HCT116 (cell line): Measurements from ENCODE around the gene CRMP1. TPM values are rescaled to one million over a fixed set of nuclear protein-coding genes. Genes with fewer than 3 reads are reported as not detected.

Experiments
- ATAC-seq: fragments of 200-7000 bp; cut with Tn5 transposase; 2 replicates; pipeline ENCODE4 v1.9.1; 2020; ENCODE audit warnings: mild to moderate bottlenecking, moderate library complexity
- BruUV-seq: library from RNA; stranded (reverse); fragments of 400-500 nt; replicated peaks from 2 replicates; lab custom pipeline; 2021; lab: Mats Ljungman, UMichigan
- CTCF ChIA-PET: fragments of 300-600 bp; sonication (Branson Sonifier 250); formaldehyde crosslinking; loops from one replicate; lab custom pipeline; 2021; ENCODE audit warnings: antibody characterized with exemption; lab: Charles Lee
- POLR2A ChIA-PET: fragments of 300-600, 350-600 bp; sonication (Branson Sonifier 250); formaldehyde crosslinking; loops from one replicate; lab custom pipeline; 2021; ENCODE audit warnings: antibody characterized with exemption; lab: Charles Lee
- RAD21 ChIA-PET, 2 experiments: fragments of 300-600 bp; sonication (Branson Sonifier 250); formaldehyde crosslinking; loops; one replicate each; lab custom pipeline; 2023; ENCODE audit warnings: low total read pairs in 2 of 2; ENCODE audit not compliant: uncharacterized antibody in 2 of 2, unreplicated experiment in 2 of 2, low non-redundant PET in 1 of 2; lab: Charles Lee
- DNase-seq: peaks from one replicate; pipeline ENCODE4 v3.0.0-alpha.2; 2010; ENCODE audit warnings: low read depth, low spot score
- H2AFZ ChIP-seq: fragments of 200-600 bp; shearing (Covaris generic), sonication (generic); 2 replicates; pipeline ENCODE4 v1.6.1; 2017; ENCODE audit warnings: low read depth, mixed run types, mixed read lengths, antibody characterized with exemption, low read length; ENCODE audit not compliant: poor library complexity, severe bottlenecking
- H3K27ac ChIP-seq: 2 replicates; pipeline ENCODE4 v1.5.1; 2012; ENCODE audit warnings: low read depth, low read length
- H3K27me3 ChIP-seq: fragments of 200-600 bp; sonication (generic); 2 replicates; pipeline ENCODE4 v1.6.1; 2016; ENCODE audit warnings: mixed run types, low read length, mixed read lengths; ENCODE audit not compliant: insufficient read depth
- H3K36me3 ChIP-seq, 2 experiments: fragments of 200-500 bp in 1 of 2; fragments of 200-600 bp in 1 of 2; sonication (Bioruptor generic) in 1 of 2; sonication (generic) in 1 of 2; 2 replicates each; pipeline versions ENCODE4 v1.5.1 to v1.6.1; 2014 to 2016; ENCODE audit warnings: low read length in 2 of 2, inconsistent platforms in 1 of 2, mixed read lengths in 1 of 2, mixed run types in 1 of 2; ENCODE audit not compliant: insufficient read depth in 2 of 2, control insufficient read depth in 1 of 2
- H3K4me1 ChIP-seq, 2 experiments: fragments of 200-600 bp in 1 of 2; sonication (generic) in 1 of 2; 2 replicates each; pipeline versions ENCODE4 v1.5.1 to v1.6.1; 2012 to 2017; ENCODE audit warnings: low read length in 2 of 2, inconsistent platforms in 1 of 2, mild to moderate bottlenecking in 1 of 2, mixed read lengths in 1 of 2, mixed run types in 1 of 2, moderate library complexity in 1 of 2; ENCODE audit not compliant: insufficient read depth in 2 of 2, control insufficient read depth in 1 of 2
- H3K4me2 ChIP-seq: fragments of 200-600 bp; sonication (generic); 2 replicates; pipeline ENCODE4 v1.6.1; 2017; ENCODE audit warnings: mixed run types, low read length, mixed read lengths
- H3K4me3 ChIP-seq, 2 experiments: fragments of 200-600 bp in 1 of 2; sonication (generic) in 1 of 2; replicated peaks in 1 of 2; 2 replicates each; pipeline ENCODE4 v1.5.1; 2011 to 2016; ENCODE audit warnings: low read length in 2 of 2, control low read depth in 1 of 2, low read depth in 1 of 2, mild to moderate bottlenecking in 1 of 2, mixed read lengths in 1 of 2, mixed run types in 1 of 2
- H3K79me2 ChIP-seq: fragments of 200-600 bp; sonication (generic); 2 replicates; pipeline ENCODE4 v1.6.1; 2017; ENCODE audit warnings: mild to moderate bottlenecking, mixed run types, low read length, moderate library complexity, mixed read lengths; ENCODE audit not compliant: insufficient read depth
- H3K9ac ChIP-seq: fragments of 200-600 bp; sonication (generic); 2 replicates; pipeline ENCODE4 v1.6.1; 2016; ENCODE audit warnings: low read length, mixed read lengths
- H3K9me2 ChIP-seq: fragments of 200-600 bp; sonication (generic), shearing (Covaris generic); 2 replicates; pipeline ENCODE4 v1.6.1; 2017; ENCODE audit warnings: mixed run types, mild to moderate bottlenecking, moderate library complexity; ENCODE audit not compliant: insufficient read depth
- H3K9me3 ChIP-seq, 2 experiments: fragments of 200-500 bp in 1 of 2; fragments of 200-600 bp in 1 of 2; sonication (Bioruptor generic) in 1 of 2; sonication (generic) in 1 of 2; 2 replicates each; pipeline ENCODE4 v1.6.1; 2014 to 2017; ENCODE audit warnings: low read length in 2 of 2, mixed read lengths in 2 of 2, inconsistent platforms in 1 of 2, low read depth in 1 of 2, mild to moderate bottlenecking in 1 of 2, mixed run types in 1 of 2, moderate library complexity in 1 of 2; ENCODE audit not compliant: control insufficient read depth in 1 of 2, insufficient read depth in 1 of 2
- H4K20me1 ChIP-seq: fragments of 200-600 bp; sonication (generic), shearing (Covaris generic); 2 replicates; pipeline ENCODE4 v1.6.1; 2017; ENCODE audit warnings: mixed run types, mild to moderate bottlenecking, moderate library complexity; ENCODE audit not compliant: insufficient read depth
- CBX3 ChIP-seq: IDR thresholded peaks from 2 replicates; pipeline ENCODE4 v1.6.1; 2012; ENCODE audit warnings: low read depth
- CEBPB ChIP-seq: IDR thresholded peaks from 2 replicates; pipeline ENCODE4 v1.6.1; 2012; ENCODE audit warnings: low read depth
- CTCF ChIP-seq, 3 experiments: fragments of 200-600 bp in 1 of 3; sonication (generic) in 1 of 3; IDR thresholded peaks in 2 of 3; conservative IDR thresholded peaks in 1 of 3; 2 replicates each; pipeline ENCODE4 v1.5.1; 2012 to 2017; ENCODE audit warnings: low read depth in 2 of 3, low read length in 2 of 3, antibody characterized with exemption in 1 of 3, borderline replicate concordance in 1 of 3, control low read depth in 1 of 3, mild to moderate bottlenecking in 1 of 3, mixed read lengths in 1 of 3, mixed run types in 1 of 3, moderate library complexity in 1 of 3; ENCODE audit not compliant: insufficient read depth in 1 of 3
- EGR1 ChIP-seq: IDR thresholded peaks from 2 replicates; pipeline ENCODE4 v1.6.1; 2012; ENCODE audit warnings: low read depth
- ELF1 ChIP-seq: IDR thresholded peaks from 2 replicates; pipeline ENCODE4 v1.6.1; 2012; ENCODE audit warnings: low read depth, borderline replicate concordance
- EZH2 ChIP-seq: fragments of 200-600 bp; sonication (generic); IDR thresholded peaks from 2 replicates; pipeline ENCODE4 v1.6.1; 2017; ENCODE audit warnings: antibody characterized with exemption, mixed run types
- EZH2phosphoT487 ChIP-seq: fragments of 200-600 bp; IDR thresholded peaks from 2 replicates; pipeline ENCODE4 v1.6.1; 2018; ENCODE audit warnings: antibody characterized with exemption, borderline replicate concordance
- FOSL1 ChIP-seq: IDR thresholded peaks from 2 replicates; pipeline ENCODE4 v1.6.1; 2012; ENCODE audit warnings: low read depth
- JUND ChIP-seq: IDR thresholded peaks from 2 replicates; pipeline ENCODE4 v1.6.1; 2012
- MAX ChIP-seq: IDR thresholded peaks from 2 replicates; pipeline ENCODE4 v1.6.1; 2012
- POLR2A ChIP-seq: IDR thresholded peaks from 2 replicates; pipeline ENCODE4 v1.7.0; 2011; ENCODE audit warnings: borderline replicate concordance; ENCODE audit not compliant: insufficient read depth, insufficient read length; ENCODE audit errors: extremely low read depth
- REST ChIP-seq: IDR thresholded peaks from 2 replicates; pipeline ENCODE4 v1.6.1; 2012; ENCODE audit warnings: low read depth
- SP1 ChIP-seq: IDR thresholded peaks from 2 replicates; pipeline ENCODE4 v1.6.1; 2012; ENCODE audit warnings: low read depth
- SRF ChIP-seq: IDR thresholded peaks from 2 replicates; pipeline ENCODE4 v1.6.1; 2012; ENCODE audit warnings: low read depth
- TCF7L2 ChIP-seq: IDR thresholded peaks from 2 replicates; pipeline ENCODE4 v1.7.0; 2011; ENCODE audit warnings: borderline replicate concordance, inconsistent platforms; ENCODE audit not compliant: insufficient read depth, insufficient read length; ENCODE audit errors: extremely low read depth
- YY1 ChIP-seq: IDR thresholded peaks from 2 replicates; pipeline ENCODE4 v1.6.1; 2011; ENCODE audit warnings: low read length, low read depth, moderate library complexity, mild to moderate bottlenecking; ENCODE audit not compliant: insufficient replicate concordance; ENCODE audit errors: extremely low read depth
- ZFX ChIP-seq: fragments of 450-650 bp; IDR thresholded peaks from 2 replicates; pipeline ENCODE4 v1.6.1; 2017
- ZNF274 ChIP-seq: fragments of 200-500 bp; sonication (Bioruptor generic); IDR thresholded peaks from 2 replicates; pipeline ENCODE4 v1.6.1; 2014; ENCODE audit warnings: mild to moderate bottlenecking, low read depth, low read length, inconsistent platforms
- intact Hi-C: fragments of 100-400 bp; cut with micrococcal nuclease; formaldehyde crosslinking; loops from 2 replicates; pipeline ENCODE4 v1.10.0; 2022
- total RNA-seq: library from RNA; stranded (reverse); gene quantifications from one replicate; pipeline ENCODE4 v1.2.1, GENCODE V29; 2021; ENCODE audit not compliant: unreplicated experiment
- TF ChIP-seq, protein P1 (sequence below): IDR thresholded peaks from 2 replicates; pipeline ENCODE4 v1.6.1; 2012
- TF ChIP-seq, protein P2 (sequence below): IDR thresholded peaks from 2 replicates; pipeline ENCODE4 v1.6.1; 2011; ENCODE audit warnings: mild to moderate bottlenecking, low read length, moderate library complexity; ENCODE audit not compliant: insufficient replicate concordance; ENCODE audit errors: extremely low read depth

CRMP1 gene
- total RNA-seq, 1 experiment from 2014 or later: not detected

DNA sequence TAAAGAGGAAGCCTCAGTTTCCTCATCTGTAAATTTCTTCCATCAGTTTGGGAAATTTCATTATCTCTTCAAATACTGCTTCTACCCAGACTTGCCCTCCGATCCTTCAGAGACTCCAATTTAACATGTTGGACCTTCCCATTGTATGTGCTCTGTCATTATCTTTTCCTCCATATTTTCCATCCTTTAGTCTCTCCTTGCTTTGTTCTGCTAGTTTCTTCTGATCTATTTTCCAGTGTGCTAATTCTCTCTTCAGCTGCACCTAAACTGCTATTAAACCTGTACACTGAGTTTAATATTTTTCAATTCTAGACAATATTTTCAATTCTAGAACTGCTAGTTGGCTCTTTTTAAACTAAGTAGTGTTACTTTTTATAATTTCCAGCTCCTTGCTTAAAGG, 116.4 kb downstream of the CRMP1 start:
- no peak overlapping the region for H3K4me3 ChIP-seq
- no peaks in the 10 kb centered on the region for H3K9me3 ChIP-seq
- H3K36me3 ChIP-seq: no peaks in the 10 kb centered on the region
- ChIA-PET CTCF (interaction anchor here (1.3 kb wide), 1 partner anchor 37 kb away, joined by 3 read pairs; no protein-coding TSS in a partner anchor), RAD21 (no interaction called here), POLR2A (no interaction called here)
- H3K27ac ChIP-seq: no peak overlapping the region
- ATAC-seq: no peak
- TF ChIP-seq, protein P1, sequence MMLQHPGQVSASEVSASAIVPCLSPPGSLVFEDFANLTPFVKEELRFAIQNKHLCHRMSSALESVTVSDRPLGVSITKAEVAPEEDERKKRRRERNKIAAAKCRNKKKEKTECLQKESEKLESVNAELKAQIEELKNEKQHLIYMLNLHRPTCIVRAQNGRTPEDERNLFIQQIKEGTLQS: no peak
- TF ChIP-seq YY1: no peak
- TF ChIP-seq EZH2: no peak
- no peak for TF ChIP-seq TCF7L2
- no peak for TF ChIP-seq CEBPB
- no peak for TF ChIP-seq MAX
- TF ChIP-seq FOSL1: no peak
- TF ChIP-seq ELF1: no peak
- TF ChIP-seq JUND: no peak
- no peak for TF ChIP-seq SP1
- no peak for TF ChIP-seq ZFX
- no peak for TF ChIP-seq CBX3
- TF ChIP-seq SRF: no peak
- no peak for TF ChIP-seq ZNF274
- TF ChIP-seq, protein P2, sequence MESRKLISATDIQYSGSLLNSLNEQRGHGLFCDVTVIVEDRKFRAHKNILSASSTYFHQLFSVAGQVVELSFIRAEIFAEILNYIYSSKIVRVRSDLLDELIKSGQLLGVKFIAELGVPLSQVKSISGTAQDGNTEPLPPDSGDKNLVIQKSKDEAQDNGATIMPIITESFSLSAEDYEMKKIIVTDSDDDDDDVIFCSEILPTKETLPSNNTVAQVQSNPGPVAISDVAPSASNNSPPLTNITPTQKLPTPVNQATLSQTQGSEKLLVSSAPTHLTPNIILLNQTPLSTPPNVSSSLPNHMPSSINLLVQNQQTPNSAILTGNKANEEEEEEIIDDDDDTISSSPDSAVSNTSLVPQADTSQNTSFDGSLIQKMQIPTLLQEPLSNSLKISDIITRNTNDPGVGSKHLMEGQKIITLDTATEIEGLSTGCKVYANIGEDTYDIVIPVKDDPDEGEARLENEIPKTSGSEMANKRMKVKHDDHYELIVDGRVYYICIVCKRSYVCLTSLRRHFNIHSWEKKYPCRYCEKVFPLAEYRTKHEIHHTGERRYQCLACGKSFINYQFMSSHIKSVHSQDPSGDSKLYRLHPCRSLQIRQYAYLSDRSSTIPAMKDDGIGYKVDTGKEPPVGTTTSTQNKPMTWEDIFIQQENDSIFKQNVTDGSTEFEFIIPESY: no peak
- no peak for TF ChIP-seq POLR2A
- TF ChIP-seq EGR1: no peak
- TF ChIP-seq CTCF (IDR thresholded peaks at IDR 0.05 in 2 of 3, conservative IDR thresholded peaks at IDR 0.05 in 1 of 3; ENCODE audit: borderline replicate concordance in 1 of 3, insufficient read depth in 1 of 3, low read depth in 2 of 3, low read length in 2 of 3): no peak
- TF ChIP-seq EZH2phosphoT487: no peak
- TF ChIP-seq REST: no peak
- H3K27me3 ChIP-seq: no peaks in the 10 kb centered on the region
- no peak overlapping the region for H3K4me2 ChIP-seq
- peaks cover 0 to 6% of the 10 kb centered on the region in 2 experiments; a peak in 1 of 4 replicates for H3K4me1 ChIP-seq
- no peak for DNase-seq
- no peaks in the 10 kb centered on the region for H3K79me2 ChIP-seq
- no peak overlapping the region for H3K9ac ChIP-seq
- no peak overlapping the region for H2AFZ ChIP-seq
- H4K20me1 ChIP-seq: no peaks in the 10 kb centered on the region
- intact Hi-C loops: no loop called here
- no TSS peak for BruUV-seq
- no peaks in the 10 kb centered on the region for H3K9me2 ChIP-seq
